Measurements from ENCODE around the gene GPRC5A.
"Not testable (repeated sequence)": the region's sequence is repeated elsewhere in the genome, so short reads cannot be mapped to it uniquely, and the experiment has no call there.

GRCh38 chr12:12846780-12847179 is 44.6 kb upstream of the GPRC5A start:
- TF ChIP-seq, protein P1, sequence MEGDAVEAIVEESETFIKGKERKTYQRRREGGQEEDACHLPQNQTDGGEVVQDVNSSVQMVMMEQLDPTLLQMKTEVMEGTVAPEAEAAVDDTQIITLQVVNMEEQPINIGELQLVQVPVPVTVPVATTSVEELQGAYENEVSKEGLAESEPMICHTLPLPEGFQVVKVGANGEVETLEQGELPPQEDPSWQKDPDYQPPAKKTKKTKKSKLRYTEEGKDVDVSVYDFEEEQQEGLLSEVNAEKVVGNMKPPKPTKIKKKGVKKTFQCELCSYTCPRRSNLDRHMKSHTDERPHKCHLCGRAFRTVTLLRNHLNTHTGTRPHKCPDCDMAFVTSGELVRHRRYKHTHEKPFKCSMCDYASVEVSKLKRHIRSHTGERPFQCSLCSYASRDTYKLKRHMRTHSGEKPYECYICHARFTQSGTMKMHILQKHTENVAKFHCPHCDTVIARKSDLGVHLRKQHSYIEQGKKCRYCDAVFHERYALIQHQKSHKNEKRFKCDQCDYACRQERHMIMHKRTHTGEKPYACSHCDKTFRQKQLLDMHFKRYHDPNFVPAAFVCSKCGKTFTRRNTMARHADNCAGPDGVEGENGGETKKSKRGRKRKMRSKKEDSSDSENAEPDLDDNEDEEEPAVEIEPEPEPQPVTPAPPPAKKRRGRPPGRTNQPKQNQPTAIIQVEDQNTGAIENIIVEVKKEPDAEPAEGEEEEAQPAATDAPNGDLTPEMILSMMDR (IDR thresholded peaks at IDR 0.05; ENCODE audit: low read depth, low read length): not testable (repeated sequence)
- TF ChIP-seq EZH2phosphoT487 (IDR thresholded peaks at IDR 0.05; ENCODE audit: low read depth): not testable (repeated sequence)
